ENCODE results near the gene ARAP3. TPM values are rescaled to one million over a fixed set of nuclear protein-coding genes. Genes with fewer than 3 reads are reported as not detected.

The ARAP3 gene
- total RNA-seq, 1 experiment from 2014 or later: 19.8 TPM

DNA sequence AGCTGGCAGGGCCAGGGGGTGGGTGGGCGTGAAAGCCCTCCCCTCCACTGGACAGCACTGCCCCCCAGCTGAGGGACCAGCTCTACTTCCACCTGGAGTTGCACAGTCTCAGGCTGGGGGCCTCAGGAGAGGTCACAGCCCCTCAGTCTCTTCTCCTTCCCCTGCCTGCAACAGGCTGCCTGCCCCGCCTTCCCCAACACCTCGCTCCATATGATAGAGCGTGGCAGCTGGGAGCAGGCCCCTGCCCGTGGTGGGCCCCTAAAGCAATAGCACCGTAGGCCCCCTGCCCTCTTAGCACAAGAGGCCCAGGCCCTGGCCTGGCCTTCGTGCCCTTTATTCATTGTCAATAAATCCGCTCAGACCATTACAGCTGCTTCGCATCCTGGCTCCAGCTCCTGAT lies 41.3 kb downstream of the ARAP3 start:
- TF ChIP-seq, protein P1, sequence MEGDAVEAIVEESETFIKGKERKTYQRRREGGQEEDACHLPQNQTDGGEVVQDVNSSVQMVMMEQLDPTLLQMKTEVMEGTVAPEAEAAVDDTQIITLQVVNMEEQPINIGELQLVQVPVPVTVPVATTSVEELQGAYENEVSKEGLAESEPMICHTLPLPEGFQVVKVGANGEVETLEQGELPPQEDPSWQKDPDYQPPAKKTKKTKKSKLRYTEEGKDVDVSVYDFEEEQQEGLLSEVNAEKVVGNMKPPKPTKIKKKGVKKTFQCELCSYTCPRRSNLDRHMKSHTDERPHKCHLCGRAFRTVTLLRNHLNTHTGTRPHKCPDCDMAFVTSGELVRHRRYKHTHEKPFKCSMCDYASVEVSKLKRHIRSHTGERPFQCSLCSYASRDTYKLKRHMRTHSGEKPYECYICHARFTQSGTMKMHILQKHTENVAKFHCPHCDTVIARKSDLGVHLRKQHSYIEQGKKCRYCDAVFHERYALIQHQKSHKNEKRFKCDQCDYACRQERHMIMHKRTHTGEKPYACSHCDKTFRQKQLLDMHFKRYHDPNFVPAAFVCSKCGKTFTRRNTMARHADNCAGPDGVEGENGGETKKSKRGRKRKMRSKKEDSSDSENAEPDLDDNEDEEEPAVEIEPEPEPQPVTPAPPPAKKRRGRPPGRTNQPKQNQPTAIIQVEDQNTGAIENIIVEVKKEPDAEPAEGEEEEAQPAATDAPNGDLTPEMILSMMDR (IDR thresholded peaks at IDR 0.05; ENCODE audit: unreplicated experiment): no peak
- ChIA-PET CTCF (interaction anchor here (0.6 to 3.7 kb wide), 4 partner anchors 21 to 249 kb away, joined by 3 to 16 read pairs (median 4); partner anchors contain the start of gene DIAPH1), POLR2A (interaction anchor here (0.6 kb wide), 1 partner anchor 24 kb away, joined by 3 read pairs; no protein-coding TSS in a partner anchor)
- H3K27me3 Mint-ChIP-seq (ENCODE audit: insufficient read depth, unreplicated experiment): no peaks in the 10 kb centered on the region
- DNase-seq (ENCODE audit: unreplicated experiment): no peak
- H3K9me3 Mint-ChIP-seq (ENCODE audit: unreplicated experiment): no peaks in the 10 kb centered on the region
- intact Hi-C loops (cut with micrococcal nuclease): no loop called here
- no peak overlapping the region for H3K27ac Mint-ChIP-seq (ENCODE audit: low read depth, unreplicated experiment)
- H3K4me3 Mint-ChIP-seq (ENCODE audit: unreplicated experiment): no peak overlapping the region
- BruUV-seq (replicated peaks): no TSS peak
- peaks cover under 1% of the 10 kb centered on the region for H3K36me3 Mint-ChIP-seq (ENCODE audit: insufficient read depth, unreplicated experiment)
- peaks cover 32% of the 10 kb centered on the region for H3K4me1 Mint-ChIP-seq (ENCODE audit: insufficient read depth, unreplicated experiment)

DNA sequence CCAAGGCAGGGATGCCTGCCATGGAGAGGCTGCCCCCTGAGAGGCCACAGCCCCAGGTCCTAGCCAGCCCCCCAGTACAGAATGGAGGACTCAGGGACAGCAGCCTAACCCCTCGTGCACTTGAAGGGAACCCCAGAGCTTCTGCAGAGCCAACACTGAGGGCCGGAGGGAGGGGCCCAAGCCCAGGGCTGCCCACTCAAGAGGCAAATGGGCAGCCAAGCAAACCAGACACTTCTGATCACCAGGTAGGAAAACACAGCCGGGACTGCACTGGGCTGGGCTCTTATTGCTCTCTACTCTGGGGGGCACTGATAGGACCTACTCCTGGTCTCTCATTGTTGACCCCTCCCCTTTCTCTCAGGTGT lies 42.0 kb downstream of the ARAP3 start:
- ChIA-PET CTCF (interaction anchor here (0.8 to 3.7 kb wide), 4 partner anchors 21 to 55 kb away, joined by 3 to 16 read pairs (median 4); partner anchors contain the start of gene DIAPH1), POLR2A (interaction anchor here (13.3 kb wide), 1 partner anchor 19 kb away, joined by 349 read pairs; the partner anchor contains the start of gene DIAPH1)
- TF ChIP-seq, protein P1 (IDR thresholded peaks at IDR 0.05; ENCODE audit: unreplicated experiment): no peak
- Mint-ChIP-seq H3K4me1 (ENCODE audit: insufficient read depth, unreplicated experiment) (peaks cover 39% of the 10 kb centered on the region), H3K27ac (ENCODE audit: low read depth, unreplicated experiment) (no peak overlapping the region), H3K4me3 (ENCODE audit: unreplicated experiment) (no peak overlapping the region), H3K36me3 (ENCODE audit: insufficient read depth, unreplicated experiment) (peaks cover 4% of the 10 kb centered on the region), H3K9me3 (ENCODE audit: unreplicated experiment) (no peaks in the 10 kb centered on the region), H3K27me3 (ENCODE audit: insufficient read depth, unreplicated experiment) (no peaks in the 10 kb centered on the region)
- intact Hi-C loops (cut with micrococcal nuclease): no loop called here
- DNase-seq (ENCODE audit: unreplicated experiment): no peak
- no TSS peak for BruUV-seq (replicated peaks)

DNA sequence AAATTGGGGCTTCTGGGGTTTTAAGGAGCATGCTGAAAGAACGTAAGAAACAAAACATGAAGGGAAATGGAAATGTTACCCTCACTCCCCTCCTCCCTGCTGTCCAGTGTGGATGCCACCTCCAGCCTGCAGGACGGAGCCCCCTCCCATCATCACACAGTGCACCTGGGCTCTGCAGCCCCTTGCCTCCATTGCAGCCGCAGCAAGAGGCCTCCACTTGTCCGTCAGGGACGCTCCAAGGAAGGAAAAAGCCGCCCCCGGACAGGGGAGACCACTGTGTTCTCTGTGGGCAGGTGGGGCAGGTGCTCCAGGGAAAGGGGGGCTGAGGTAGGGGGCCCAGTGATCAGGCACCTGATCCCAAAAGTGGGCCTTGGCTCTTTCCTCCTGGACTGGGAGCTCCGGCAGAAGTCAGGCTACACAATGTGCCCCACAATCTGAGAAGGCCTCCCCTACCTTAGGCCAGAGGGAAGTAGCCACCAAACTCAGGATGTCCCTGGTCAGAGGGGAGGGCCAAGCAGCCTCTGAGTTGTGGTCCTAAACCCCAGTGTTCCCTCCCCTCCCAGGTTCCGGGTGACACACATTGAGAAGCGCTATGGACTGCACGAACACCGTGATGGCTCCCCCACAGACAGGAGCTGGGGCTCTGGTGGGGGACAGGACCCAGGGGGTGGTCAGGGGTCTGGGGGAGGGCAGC lies 42.5 kb downstream of the ARAP3 start:
- peaks cover 9% of the 10 kb centered on the region for H3K36me3 Mint-ChIP-seq (ENCODE audit: insufficient read depth, unreplicated experiment)
- ChIA-PET POLR2A (interaction anchor here (13.3 kb wide), 1 partner anchor 19 kb away, joined by 349 read pairs; the partner anchor contains the start of gene DIAPH1), CTCF (interaction anchor here (0.5 to 3.7 kb wide), 4 partner anchors 20 to 99 kb away, joined by 3 to 16 read pairs (median 4); partner anchors contain the start of gene DIAPH1)
- no TSS peak for BruUV-seq (replicated peaks)
- no peaks in the 10 kb centered on the region for H3K27me3 Mint-ChIP-seq (ENCODE audit: insufficient read depth, unreplicated experiment)
- H3K9me3 Mint-ChIP-seq (ENCODE audit: unreplicated experiment): no peaks in the 10 kb centered on the region
- H3K4me3 Mint-ChIP-seq (ENCODE audit: unreplicated experiment): no peak overlapping the region
- no peak overlapping the region for H3K27ac Mint-ChIP-seq (ENCODE audit: low read depth, unreplicated experiment)
- intact Hi-C loops (cut with micrococcal nuclease): no loop called here
- H3K4me1 Mint-ChIP-seq (ENCODE audit: insufficient read depth, unreplicated experiment): peaks cover 43% of the 10 kb centered on the region
- TF ChIP-seq, protein P1 (IDR thresholded peaks at IDR 0.05; ENCODE audit: unreplicated experiment): no peak
- DNase-seq (ENCODE audit: unreplicated experiment): no peak

DNA sequence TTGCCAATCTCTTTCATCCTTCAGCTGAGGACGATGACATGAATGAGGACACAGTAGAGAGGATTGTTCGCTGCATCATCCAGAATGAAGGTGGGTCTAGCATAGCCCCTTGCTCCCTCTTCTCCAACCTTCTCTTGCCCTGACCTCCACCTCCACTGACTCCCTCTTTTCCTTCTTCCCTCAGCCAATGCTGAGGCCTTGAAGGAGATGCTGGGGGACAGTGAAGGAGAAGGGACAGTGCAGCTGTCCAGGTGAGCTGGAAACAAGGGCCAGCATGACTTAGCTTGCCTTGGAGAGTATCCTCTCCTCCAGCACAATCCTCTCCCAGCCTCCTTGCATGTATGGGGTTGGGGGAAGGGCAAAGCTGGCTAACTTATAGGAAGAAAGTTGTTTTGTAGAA lies 43.3 kb downstream of the ARAP3 start:
- H3K27me3 Mint-ChIP-seq (ENCODE audit: insufficient read depth, unreplicated experiment): no peaks in the 10 kb centered on the region

More for the DNA sequence above, 43.3 kb downstream of the ARAP3 start:
- POLR2A ChIA-PET: interaction anchor here (1.3 to 13.3 kb wide), 5 partner anchors 9 to 46 kb away, joined by 3 to 349 read pairs (median 55); partner anchors contain the start of genes DIAPH1 and FCHSD1
- TF ChIP-seq, protein P1 (IDR thresholded peaks at IDR 0.05; ENCODE audit: unreplicated experiment): no peak
- peaks cover 17% of the 10 kb centered on the region for H3K36me3 Mint-ChIP-seq (ENCODE audit: insufficient read depth, unreplicated experiment)
- H3K27ac Mint-ChIP-seq (ENCODE audit: low read depth, unreplicated experiment): no peak overlapping the region
- no peaks in the 10 kb centered on the region for H3K9me3 Mint-ChIP-seq (ENCODE audit: unreplicated experiment)
- CTCF ChIA-PET: interaction anchor here (0.6 to 2.9 kb wide), 4 partner anchors 8 to 354 kb away, joined by 3 to 18 read pairs (median 4); partner anchors contain the start of gene RNF14
- BruUV-seq (replicated peaks): TSS peak; percentile 13
- no peak for DNase-seq (ENCODE audit: unreplicated experiment)
- intact Hi-C loops (cut with micrococcal nuclease): no loop called here
- H3K4me3 Mint-ChIP-seq (ENCODE audit: unreplicated experiment): peak overlapping the region; percentile 92
- peaks cover 50% of the 10 kb centered on the region for H3K4me1 Mint-ChIP-seq (ENCODE audit: insufficient read depth, unreplicated experiment)

Measured in MCF 10A (cell line).